Measurements from ENCODE around the gene RAI1. TPM values are rescaled to one million over a fixed set of nuclear protein-coding genes. Genes with fewer than 3 reads are reported as not detected.

Gene RAI1
- total and polyA plus RNA-seq, 2 of the 8 experiments (the other 6 are each of a cell fraction or from before 2014, with no cell fraction given), result 0.39 to 1.2 TPM

- H2BK120ac ChIP-seq (replicated peaks; ENCODE audit: low read depth, low read length), result no peak overlapping the region
- H2BK20ac ChIP-seq (ENCODE audit: low read length), result 0 out of 2 replicates have a peak overlapping the region, but pooled peaks have one; percentile 15
- H3K18ac ChIP-seq (ENCODE audit: extremely low read depth, low read length), result no peak overlapping the region
- 87% methylated on average over 3 of the region's 7 CpGs; no CpG with 5 or more reads in 1 of the 2 experiments for whole genome bisulfite sequencing, 2 experiments (ENCODE audit: extremely low coverage in 1 of 2, insufficient coverage in 1 of 2, insufficient read length in 1 of 2, insufficient replicate concordance in 2 of 2, low coverage in 1 of 2, low lambda C conversion rate in 2 of 2, missing lambda C conversion rate in 1 of 2)
- no peak overlapping the region for H3K27ac ChIP-seq (ENCODE audit: low read depth, low read length)
- no peaks in the 10 kb centered on the region for H3K36me3 ChIP-seq (ENCODE audit: control insufficient read depth in 2 of 4, insufficient read depth in 4 of 4, low read length in 3 of 4)
- no peak overlapping the region for H4K5ac ChIP-seq (ENCODE audit: insufficient read length, low read depth, low read length)
- H2AK5ac ChIP-seq (ENCODE audit: low read depth, low read length), result peak overlapping the region; percentile 72; the same call in 1 of the 2 replicates
- H3K23ac ChIP-seq (ENCODE audit: insufficient read length), result no peak overlapping the region
- no peak overlapping the region; the same call in 1 of the 2 replicates for H2BK15ac ChIP-seq (ENCODE audit: low read length)
- POLR2A ChIA-PET (ENCODE audit: partially characterized antibody), result interaction anchor here (1.0 to 8.8 kb wide), 5 partner anchors 13 to 39 kb away, joined by 3 to 122 read pairs (median 4); no protein-coding TSS in a partner anchor
- no peaks in the 10 kb centered on the region for H3K9me3 ChIP-seq (ENCODE audit: insufficient read depth in 2 of 2, low read depth in 1 of 2, low read length in 1 of 2)
- no peaks in the 10 kb centered on the region for H3K79me2 ChIP-seq (ENCODE audit: control insufficient read depth in 1 of 2, insufficient read depth in 2 of 2, low read length in 2 of 2)
- peaks cover 9% of the 10 kb centered on the region for H3K23me2 ChIP-seq (ENCODE audit: low read depth, low read length)
- no peak overlapping the region for H3K4me2 ChIP-seq (ENCODE audit: insufficient read depth in 1 of 2, low read depth in 2 of 2, low read length in 2 of 2)
- CTCF ChIA-PET (ENCODE audit: partially characterized antibody), result interaction anchor here (0.8 to 2.9 kb wide), 8 partner anchors 9 to 66 kb away, joined by 3 to 13 read pairs (median 4); no protein-coding TSS in a partner anchor
- no peak overlapping the region for H2AFZ ChIP-seq (ENCODE audit: low read length)
- DNase-seq (ENCODE audit: low read depth in 1 of 2, low spot score in 2 of 2) (no peak), FAIRE-seq (no peak)
- no peak overlapping the region for H4K91ac ChIP-seq (replicated peaks; ENCODE audit: insufficient read length, low read length)
- TF ChIP-seq MAFK (IDR thresholded peaks at IDR 0.05; ENCODE audit: low read depth, low read length) (no peak), SIX5 (IDR thresholded peaks at IDR 0.05; ENCODE audit: low read depth, low read length) (no peak), KDM4A (IDR thresholded peaks at IDR 0.05; ENCODE audit: low read depth, low read length, severe bottlenecking) (no peak), CHD1 (IDR thresholded peaks at IDR 0.05; ENCODE audit: low read depth, low read length) (no peak)
- no peak overlapping the region for H3K9ac ChIP-seq (replicated peaks in 1 of 4; ENCODE audit: extremely low read depth in 1 of 4, low read depth in 3 of 4, low read length in 3 of 4)
- H4K8ac ChIP-seq (ENCODE audit: extremely low read depth, insufficient read depth, low read length), result no peak overlapping the region
- H2BK12ac ChIP-seq (ENCODE audit: low read depth, low read length), result peak overlapping the region; percentile 68; the same call in 1 of the 2 replicates
- 0 out of 2 replicates have a peak overlapping the region, but pooled peaks have one; percentile 24 for H2BK5ac ChIP-seq (ENCODE audit: low read depth, low read length)
- no peak overlapping the region for H3K4ac ChIP-seq (replicated peaks; ENCODE audit: insufficient read length, low read depth, low read length)
- H3K79me1 ChIP-seq (ENCODE audit: low read depth, low read length), result no peaks in the 10 kb centered on the region
- H4K20me1 ChIP-seq (replicated peaks in 1 of 2; ENCODE audit: control insufficient read depth in 1 of 2, insufficient read depth in 2 of 2, low read length in 2 of 2), result peaks cover 0 to 1% of the 10 kb centered on the region in 2 experiments
- H3K4me3 ChIP-seq (ENCODE audit: extremely low read depth in 1 of 4, insufficient read depth in 2 of 4, low read depth in 3 of 4, low read length in 4 of 4), result no peak overlapping the region
- no peaks in the 10 kb centered on the region; a peak in 1 of 7 replicates for H3K27me3 ChIP-seq (replicated peaks in 1 of 4; ENCODE audit: control insufficient read depth in 3 of 4, extremely low read depth in 1 of 4, insufficient read depth in 3 of 4, low read length in 3 of 4)
- peaks cover 5 to 36% (median 23%) of the 10 kb centered on the region in 4 experiments for H3K4me1 ChIP-seq (replicated peaks in 1 of 4; ENCODE audit: control insufficient read depth in 3 of 4, insufficient read depth in 4 of 4, low read length in 3 of 4)
- H3K14ac ChIP-seq (ENCODE audit: insufficient read length), result no peak overlapping the region
- H3K56ac ChIP-seq (replicated peaks; ENCODE audit: insufficient read length, low read depth, low read length), result no peak overlapping the region
Observed at GRCh38 chr17:17844079-17844478, 162.8 kb downstream of the RAI1 start.

All from H1 (cell line).